ENCODE results near the gene GRIK3.
"Not testable (repeated sequence)": the region's sequence is repeated elsewhere in the genome, so short reads cannot be mapped to it uniquely, and the experiment has no call there.

The GRIK3 gene

DNA sequence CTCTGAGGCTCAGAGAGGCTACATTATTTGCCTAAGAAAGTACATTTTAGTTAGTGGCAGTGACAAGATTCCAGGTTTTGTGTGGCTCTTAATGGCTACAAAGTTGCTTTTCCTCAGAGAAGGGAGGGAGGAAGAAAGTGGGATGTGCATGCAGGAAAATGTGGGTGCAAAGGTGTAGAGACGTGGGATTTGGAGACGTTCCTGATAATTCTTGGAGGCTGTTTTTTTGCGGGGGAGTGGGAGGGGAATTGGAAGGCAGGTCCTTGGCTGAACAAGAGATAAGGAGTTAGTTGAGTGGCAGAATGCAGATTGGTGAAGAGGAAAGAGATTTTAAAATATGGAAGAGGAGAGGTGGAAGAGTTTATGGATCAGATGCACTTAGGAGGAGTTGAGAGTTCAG lies 258.1 kb downstream of the GRIK3 start:
- DNase-seq: no peak

DNA sequence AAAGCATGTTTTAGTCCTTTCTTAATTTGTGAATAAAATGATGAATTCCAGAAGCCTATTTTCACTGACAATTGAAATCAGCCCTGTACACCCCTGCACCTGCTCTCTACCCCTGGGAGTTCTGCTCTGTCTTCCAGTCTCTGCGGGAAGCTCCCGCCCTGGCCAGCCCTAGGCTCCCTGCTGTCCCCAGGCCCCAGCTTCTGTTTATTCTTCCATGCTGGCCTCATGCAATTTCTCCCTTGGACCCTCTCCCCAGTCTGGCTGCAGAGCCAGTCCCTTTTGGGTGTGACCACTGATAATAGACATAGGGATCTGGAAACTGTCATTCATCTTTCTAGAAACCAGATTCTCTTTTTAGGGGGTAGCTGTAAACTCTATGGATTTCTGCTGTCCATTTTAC lies 258.6 kb downstream of the GRIK3 start:
- no peak for DNase-seq

DNA sequence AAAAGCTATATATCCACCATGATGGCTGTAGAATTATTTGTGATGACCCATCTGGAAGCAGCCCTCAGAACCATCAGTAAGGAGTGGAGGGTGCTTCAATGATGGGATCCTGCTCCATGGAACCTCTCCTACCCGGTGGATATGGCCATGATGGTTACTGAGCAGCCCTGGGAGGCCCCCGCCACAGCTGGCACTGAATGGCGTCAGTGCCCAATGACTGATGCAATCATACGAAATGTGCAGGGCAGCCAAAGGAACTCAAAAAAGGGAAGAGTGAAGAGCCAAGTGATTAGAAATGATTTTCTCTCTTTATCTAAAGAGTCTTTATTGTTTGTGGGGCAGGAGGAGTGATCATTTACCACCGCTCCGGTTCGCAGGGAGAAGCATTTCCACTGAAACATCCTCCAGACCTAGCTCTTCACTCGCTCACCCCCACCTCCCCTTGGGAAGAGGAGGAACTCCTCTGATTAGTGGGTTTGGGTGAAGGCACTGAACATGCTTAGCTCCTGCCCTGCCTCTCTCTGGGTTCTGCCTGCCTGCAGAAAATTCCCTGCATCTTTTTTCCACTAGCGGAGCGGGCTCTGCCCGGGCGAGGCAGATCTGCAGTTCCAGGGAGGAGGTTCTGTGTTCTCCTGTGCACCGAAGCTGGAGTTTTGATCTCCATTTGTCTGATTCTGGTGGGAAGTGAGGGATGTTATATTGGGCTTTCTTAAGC lies 260.3 kb downstream of the GRIK3 start:
- DNase-seq: no peak

DNA sequence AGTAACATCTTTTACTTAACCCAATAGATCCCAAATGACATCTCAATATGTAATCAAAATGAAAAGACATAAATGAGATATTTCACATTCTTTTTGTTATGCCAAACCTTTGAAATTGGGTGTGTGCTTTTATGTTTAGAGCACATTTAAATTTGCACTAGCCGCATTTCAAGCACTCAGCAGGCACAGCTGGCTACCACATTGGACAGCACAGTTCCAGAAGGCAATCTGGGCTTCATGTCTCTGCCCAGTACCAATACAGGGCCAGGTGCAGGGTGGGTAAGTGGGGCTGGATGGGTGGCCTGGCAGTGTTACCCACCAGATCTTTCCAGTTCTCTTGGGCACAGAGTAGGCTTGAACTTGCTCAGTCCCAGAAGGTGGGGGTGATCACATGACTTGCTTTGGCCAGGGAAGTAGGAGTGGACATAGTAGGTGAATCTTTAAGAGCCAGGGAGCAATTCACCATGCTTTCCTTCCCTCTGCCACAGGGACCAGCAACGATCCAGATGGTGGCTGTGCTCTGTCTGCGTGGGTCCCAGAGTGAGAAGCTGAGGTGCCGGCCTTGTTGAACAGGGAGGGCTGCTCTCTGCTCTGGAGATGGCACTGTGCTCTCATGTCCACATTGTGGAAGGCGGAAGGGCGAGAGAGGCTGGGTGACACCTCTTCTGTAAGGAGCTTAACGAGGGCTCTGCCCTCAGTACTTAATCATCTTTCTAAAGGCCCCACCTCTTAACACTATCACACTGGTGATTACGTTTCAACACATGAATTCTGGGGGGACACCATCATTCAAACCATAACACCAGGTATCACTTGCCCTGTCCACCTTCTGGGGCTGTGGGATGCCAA lies 261.4 kb downstream of the GRIK3 start:
- DNase-seq: no peak

DNA sequence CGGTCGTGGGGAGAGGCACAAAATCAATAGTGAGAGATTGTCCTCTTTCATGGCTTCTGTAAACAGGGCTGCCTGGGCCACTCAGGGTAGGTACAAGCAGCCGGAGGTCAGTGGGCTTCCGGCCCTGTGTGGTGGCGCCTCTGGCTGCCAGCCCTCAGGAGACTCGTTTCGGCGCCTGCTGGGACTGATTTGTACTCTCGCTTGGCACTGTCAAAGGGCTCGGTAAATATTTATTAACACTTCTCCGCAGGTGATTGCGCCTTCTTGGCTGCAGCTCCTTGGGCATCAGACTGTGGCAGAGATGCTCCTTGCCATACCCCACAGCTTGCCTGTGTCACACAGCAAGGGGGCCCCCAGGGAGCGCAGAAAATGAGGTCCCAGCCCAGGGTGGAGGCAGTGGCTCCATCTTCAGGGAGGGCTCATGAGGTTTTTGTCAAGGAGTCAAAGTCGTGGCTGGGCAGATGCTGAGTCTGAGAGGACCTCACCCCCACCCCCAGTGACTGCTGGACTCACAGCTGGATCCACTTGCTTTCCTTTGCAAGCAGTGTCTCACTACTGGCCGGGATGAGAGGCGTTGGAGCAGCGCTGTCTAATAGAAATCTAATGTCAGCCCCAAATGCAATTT lies 262.5 kb downstream of the GRIK3 start:
- DNase-seq: no peak

DNA sequence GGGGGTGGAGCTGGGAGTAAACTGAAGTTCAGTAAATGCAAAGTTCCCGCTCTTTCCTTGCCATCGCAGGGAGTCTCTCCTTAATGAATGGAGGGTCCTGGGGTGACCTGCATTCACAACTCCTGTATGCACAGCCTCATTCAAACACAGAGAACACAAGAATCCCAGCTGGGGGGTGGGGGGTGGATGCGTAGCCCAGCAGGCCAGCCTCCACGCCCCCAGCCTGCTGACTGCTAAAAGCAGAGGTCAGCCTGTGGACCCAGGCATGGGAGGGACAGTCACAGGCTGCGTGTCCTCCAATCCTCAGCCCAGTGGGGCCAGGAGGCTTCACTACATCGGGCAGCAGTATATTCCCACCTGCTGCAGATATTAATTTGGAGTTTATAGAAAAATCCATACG lies 263.1 kb downstream of the GRIK3 start:
- no peak for DNase-seq

DNA sequence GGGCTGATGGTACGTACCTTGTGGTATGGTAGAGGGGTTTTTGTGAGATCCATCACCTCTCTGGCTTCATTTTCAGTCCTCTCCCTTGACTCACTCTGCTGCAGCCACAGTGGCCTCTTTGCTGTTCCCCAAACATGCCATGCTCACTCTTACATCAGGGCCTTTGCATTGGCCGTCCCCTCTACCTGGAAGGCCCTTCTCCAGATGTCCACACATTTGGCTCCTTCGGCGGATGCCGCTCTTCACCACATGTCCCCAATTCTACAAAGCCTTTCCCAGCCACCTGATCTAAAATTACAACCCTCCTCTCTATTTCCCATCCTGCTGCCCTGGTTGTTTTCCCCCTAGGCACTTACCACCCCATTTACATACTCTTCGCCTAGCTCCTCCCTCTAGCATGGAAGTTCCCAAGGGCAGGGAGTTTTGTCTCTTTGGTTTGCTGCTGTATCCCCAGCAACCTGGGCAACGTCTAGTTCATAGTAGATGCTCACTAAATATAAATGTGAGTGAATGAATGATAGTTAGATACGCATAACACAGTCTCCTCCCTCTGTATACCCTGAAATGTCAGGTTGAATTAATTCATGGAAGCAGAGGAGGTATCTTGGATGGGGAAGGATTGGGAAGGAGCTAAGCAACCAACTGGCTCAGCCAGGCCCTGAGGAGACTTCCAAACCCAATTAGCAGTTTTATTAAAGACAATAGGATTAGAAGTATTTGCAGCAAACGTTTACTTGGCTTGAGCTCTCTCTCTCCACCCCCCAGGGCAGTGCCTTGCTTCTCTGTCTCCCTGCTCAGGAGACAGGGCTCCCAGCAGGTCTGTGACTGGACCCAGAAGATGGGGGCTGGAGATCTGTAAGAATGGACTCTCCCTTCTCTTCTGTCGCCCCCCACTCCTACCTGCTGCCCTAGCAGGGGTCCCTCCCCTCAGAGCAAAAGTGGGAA lies 264.2 kb downstream of the GRIK3 start:
- DNase-seq: no peak

DNA sequence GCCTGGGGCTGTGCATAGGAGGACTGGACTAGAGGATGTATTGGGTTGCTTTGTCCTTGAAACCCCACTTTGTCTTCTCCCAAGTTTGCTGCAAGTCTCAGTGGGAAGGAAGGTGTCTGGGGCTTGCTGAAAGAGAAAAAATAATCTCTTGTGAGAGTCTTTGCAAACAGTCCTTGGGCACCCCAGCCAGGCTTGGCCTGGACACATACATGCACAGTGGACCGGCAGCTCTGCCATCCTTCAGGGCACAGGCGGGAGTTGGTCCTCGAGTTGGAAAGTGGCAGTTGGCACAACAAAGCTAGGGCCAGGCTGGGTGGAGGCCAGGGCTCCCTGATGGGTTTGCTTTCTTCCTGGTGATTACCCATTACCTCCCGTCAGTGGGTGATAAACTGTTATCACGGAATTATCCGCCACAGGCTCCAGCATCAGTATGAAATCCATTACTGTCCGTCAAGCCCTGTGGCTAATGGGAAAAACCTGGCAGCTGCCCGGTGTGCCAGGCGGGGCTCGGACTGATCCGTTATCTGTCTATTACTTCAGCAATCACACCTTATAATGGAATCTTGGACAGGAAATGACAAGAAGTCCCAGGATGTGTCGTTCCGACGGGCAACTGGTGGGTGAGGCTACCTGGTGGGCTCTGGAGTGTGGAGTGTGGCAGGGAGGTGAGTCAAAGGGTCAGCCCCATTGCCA lies 265.7 kb downstream of the GRIK3 start:
- DNase-seq: no peak

DNA sequence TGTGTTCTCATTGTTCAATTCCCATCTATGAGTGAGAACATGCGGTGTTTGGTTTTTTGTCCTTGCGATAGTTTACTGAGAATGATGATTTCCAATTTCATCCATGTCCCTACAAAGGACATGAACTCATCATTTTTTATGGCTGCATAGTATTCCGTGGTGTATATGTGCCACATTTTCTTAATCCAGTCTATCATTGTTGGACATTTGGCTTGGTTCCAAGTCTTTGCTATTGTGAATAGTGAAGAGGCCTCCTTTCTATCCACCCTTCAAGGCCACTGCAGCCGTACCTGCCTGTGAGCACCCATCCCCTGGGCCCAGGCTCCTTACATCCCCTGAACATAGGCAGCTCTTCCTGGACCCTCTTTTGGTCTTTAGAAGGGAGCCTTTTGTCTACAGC lies 266.9 kb downstream of the GRIK3 start:
- DNase-seq: not testable (repeated sequence)

DNA sequence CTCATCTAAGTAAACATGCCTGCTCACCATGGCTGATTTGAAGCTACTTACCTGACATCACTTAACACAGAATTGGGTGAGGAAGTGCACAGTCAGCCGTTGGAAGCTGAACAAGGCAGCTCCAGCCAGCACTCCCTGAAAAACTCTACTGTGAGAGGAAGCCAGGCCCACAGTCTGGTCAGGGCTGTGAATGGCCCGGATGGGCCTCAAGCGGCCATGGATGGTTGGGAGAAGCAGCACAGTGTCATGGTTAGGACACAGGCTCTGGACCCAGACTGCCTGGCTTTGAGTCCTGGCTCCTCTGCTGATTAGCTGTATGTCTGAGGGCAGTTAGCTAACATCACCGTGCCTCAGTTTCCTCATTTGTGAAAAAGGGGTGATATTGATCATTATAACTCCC lies 267.8 kb downstream of the GRIK3 start:
- no peak for DNase-seq

DNA sequence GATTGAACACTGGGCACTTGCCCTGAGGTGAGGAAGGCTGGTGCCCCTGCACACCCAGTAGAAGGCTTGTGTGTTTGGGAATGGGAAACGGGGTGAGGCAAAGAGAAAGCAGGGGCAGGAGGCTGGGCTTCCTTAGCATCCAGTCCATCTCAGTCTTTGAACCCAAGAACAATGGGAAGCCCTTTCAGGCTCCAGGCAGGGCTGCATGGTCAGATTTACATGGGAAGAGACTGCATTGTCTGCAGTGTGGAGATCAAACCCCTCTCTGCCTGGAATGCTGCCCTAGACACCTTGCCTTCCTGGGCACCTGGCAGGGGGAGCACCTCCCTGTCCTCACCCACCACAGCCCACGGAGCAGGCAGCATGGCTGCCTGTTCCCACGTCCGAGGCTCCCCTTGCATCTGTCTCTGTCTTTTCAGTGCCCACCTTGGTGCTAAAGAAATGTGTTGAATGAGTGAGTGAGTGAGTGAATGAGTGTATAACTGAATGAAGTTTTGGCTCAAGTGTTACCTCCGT lies 268.5 kb downstream of the GRIK3 start:
- DNase-seq: no peak

DNA sequence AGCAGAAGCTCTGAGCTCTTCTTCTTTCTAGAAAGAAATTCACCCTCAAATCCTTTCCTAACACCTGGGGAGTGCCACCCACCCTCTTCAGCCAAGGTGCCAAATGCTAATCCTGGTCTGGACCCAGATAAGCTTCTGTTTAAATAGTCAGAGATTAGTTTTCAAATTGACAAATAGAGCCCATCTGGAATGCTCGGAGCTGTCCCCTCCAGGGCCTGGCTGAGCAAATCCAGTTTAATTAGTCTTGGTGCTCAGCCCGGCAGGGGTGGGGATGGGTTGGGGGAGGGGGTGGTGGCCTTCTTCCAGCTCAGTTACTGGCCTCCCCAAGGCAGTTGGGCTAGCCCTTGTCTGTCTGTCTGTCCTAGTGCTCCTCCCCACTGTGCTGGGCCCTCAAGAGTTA lies 269.5 kb downstream of the GRIK3 start:
- no peak for DNase-seq

DNA sequence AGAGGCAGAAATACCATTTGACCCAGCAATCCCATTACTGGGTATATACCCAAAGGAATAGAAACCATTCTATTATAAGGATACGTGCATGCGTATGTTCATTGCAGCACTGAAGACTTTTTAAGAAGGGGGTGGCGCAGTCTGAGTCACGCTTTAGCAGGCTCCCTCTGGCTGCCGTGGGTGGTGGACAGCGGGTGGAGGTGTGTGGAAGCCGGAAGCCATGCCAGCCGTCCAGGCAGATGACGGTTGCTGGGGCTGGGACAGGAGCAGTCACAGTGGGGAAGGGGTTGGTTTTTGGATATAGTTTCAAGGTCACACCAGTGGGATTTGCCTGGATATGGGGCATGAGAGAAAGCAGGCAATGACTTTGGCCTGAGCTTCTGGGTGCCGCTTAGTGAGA lies 270.5 kb downstream of the GRIK3 start:
- no peak for DNase-seq

DNA sequence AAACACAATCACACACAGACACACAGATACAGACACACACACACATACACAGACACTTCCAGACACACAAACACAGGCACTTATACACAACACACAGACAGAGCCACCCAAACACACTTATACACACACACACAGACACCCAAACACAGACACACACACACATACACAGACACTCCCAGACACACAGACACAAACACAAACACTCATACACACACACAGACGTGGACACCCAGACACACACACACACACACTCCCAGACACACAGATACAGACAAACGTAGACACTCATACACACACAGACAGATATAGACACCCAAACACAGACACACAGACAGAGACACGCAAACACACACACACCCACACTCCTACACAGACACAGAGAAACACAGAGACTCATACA lies 272.1 kb downstream of the GRIK3 start:
- DNase-seq: no peak

DNA sequence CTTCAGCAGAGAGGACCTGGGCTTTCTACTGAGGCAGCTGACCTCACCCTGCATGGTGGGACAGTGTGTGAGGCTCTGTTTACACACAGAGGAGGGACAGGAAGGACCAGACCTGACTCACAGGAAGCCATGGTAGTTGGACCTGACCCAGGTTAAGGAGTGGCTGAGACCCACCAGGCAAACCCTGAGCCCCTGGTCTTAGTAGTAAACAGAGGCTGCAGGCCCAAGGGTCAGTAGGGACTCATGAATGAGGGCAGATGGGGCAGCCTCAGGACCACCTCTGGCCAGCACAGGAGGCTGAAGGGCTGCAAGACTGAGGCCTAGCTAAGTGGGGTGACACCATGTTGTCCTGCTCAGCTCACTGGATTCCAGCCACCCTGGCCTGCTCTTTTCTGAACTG lies 273.2 kb downstream of the GRIK3 start:
- no peak for DNase-seq

DNA sequence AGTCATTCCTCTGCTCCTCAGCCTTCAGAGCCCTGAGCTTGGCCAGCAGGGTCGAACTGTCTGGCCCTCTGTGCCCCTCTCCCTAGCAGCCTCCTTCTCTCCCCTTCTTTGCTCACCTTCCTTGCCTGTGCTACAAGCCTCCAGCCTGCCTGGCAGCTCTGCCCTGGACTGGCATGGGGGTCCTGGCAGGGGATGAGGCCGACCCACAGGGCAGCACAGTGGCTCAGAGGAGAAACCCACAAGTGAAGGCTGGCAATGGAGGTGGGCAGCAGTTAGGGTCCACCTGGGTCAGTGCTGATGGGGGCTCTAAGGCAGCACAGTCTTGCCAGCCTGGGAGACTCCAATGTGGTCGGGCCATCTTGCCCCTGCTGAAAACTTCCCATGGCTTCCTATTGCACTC lies 274.2 kb downstream of the GRIK3 start:
- no peak for DNase-seq

DNA sequence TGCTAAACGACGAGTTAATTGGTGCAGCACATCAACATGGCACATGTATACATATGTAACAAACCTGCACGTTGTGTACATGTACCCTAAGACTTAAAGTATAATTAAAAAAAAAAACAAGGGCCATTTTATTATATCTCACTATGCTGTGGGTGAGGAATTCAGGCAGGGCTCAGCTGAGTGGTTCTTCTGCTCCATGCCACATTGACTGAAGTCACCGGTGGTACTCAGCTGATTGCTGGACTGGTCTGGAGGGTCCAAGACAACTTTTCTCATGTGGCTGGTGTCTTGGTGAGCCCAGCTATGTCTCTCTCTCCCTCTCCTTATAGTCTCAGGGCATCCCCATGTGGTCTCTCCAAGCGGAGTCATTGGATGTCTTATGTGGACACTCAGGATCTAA lies 275.0 kb downstream of the GRIK3 start:
- DNase-seq: no peak

DNA sequence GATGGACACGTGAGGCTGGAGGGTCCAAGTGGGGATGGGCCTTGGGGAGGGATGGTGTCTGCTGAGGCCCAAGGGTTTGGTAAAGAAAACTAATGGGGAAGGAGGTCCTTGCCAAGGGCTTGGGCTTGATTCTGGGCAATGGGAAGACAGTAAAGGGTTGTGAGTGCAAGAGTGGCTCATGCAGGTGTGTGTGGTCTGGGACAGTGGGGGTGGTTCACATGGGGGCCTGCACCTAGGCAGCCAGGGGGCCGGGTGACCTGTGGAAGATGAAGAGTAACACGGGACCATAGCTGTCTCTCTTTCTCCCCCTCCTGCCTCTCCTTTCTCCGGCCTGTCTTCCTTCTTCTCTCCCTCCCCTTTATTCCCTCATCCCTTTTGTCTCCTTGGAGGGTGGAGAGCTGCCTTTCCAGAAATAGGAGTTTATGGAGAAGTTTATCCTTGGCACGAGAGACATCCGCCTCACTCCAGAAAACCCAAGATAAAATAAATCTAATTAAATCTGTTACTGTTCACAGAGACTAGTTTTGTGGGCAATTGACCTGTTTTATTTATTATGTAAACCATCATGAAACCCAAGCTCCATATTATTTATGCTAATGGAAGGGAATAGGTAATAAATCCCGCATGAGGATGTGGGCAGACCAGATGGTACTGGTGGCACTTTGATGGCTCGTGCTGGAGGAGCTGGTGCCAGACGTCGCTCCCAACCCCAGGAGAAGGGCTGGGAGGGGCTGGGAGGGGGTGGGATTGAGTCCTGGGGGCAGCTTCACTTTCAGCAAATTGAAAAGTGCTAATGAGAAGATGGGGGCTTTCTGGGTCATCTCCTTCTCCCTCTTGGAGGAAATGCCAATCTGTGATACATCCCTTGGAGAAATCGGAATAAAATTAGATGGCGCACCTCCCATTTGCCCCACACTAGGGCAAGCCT lies 278.7 kb downstream of the GRIK3 start:
- no peak for DNase-seq

DNA sequence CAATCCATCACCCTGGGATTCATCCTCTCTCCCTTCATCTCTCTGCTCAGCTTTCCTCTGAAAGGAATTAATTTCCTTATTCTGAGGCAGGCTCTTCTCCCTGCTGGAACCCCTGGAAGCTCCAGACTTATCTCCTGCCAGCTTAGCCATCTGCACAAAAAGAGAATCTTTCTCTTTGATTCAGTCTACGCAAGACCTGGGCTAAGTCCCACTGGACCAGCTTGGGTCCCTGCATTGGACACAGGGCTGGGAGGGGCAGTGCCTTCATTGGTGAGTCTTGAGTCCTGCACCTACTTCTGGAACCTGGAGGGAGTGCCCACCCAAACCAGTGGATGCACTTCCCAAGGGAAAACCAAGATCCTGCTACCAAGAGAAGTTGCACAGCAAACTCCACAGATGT lies 279.9 kb downstream of the GRIK3 start:
- no peak for DNase-seq

DNA sequence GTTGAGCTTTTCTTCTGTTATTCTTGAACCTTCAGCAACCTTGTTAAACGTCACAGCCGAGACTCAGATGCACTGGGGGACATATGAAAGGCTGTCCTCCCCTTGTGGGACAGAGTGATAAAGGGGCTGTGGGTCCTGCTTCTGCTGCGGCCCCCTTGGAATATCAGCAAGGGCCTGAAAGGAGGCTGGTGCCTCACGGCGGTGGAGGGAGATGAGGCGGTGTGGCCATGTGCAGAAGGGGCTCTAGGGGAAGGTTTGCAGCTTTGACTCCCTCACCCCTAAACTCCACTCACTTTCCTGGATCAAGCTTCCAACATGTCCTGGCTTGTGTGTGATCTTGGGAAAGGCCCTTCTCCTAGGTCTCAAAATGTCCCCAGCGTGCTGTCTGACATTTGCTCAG lies 280.9 kb downstream of the GRIK3 start:
- no peak for DNase-seq

DNA sequence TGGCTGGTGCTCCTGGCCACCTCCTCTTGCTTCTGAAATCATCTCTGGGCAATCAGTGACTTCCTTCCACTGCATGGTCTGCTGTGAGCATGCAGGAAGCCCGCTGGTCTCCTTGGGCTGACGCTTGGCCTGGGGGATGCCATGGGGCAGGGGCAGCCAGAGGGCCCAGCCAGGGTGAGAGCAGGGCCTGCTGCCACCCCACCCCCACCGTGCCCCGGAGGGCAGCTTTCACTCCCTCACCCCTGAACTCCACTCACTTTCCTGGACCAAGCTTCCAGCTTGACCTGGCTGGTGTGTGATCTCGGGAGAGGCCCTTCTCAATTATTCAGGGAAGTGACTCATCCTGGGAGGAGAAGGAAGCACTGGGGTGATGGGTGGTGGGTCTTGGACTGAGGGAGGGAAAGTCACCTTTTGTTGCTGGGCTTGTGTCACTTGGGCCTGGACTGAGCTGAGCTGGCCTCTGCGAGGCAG lies 281.4 kb downstream of the GRIK3 start:
- DNase-seq: no peak

Measured in activated T-cell treated with anti-CD3 and anti-CD28 coated beads for 4 hours (primary cell).